GM12891 (cell line): ENCODE results near the gene SERP2.

Source experiments
- DNase-seq: peaks from one replicate; pipeline ENCODE4 v3.0.0; 2011; ENCODE audit warnings: low spot score; ENCODE audit not compliant: insufficient read length
- FAIRE-seq: peaks from 2 replicates; lab custom pipeline; 2011; peaks lifted over from hg19 to GRCh38; lab: Jason Lieb, UNC
- PAX5 ChIP-seq: IDR thresholded peaks from 2 replicates; pipeline ENCODE4 v1.6.1; 2011; ENCODE audit warnings: low read length, moderate library complexity, mild to moderate bottlenecking; ENCODE audit not compliant: insufficient read depth, severe bottlenecking
- POLR2A ChIP-seq: IDR thresholded peaks from 2 replicates; pipeline ENCODE4 v1.6.1; 2011; ENCODE audit warnings: low read depth, low read length, control low read depth
- POLR2AphosphoS5 ChIP-seq: IDR thresholded peaks from 2 replicates; pipeline ENCODE4 v1.6.1; 2011; ENCODE audit warnings: low read depth, low read length, control low read depth
- POU2F2 ChIP-seq: IDR thresholded peaks from 2 replicates; pipeline ENCODE4 v1.6.1; 2011; ENCODE audit warnings: low read depth, mild to moderate bottlenecking, control low read depth, low read length, moderate library complexity
- SPI1 ChIP-seq: IDR thresholded peaks from 2 replicates; pipeline ENCODE4 v1.6.1; 2011; ENCODE audit warnings: low read depth, low read length, control low read depth
- TAF1 ChIP-seq: IDR thresholded peaks from 2 replicates; pipeline ENCODE4 v1.6.1; 2011; ENCODE audit warnings: low read depth, low read length, control low read depth

The SERP2 gene

GRCh38 chr13:44337581-44337980 lies 36.0 kb upstream of the SERP2 start:
- no peak for FAIRE-seq

GRCh38 chr13:44340508-44340907 lies 33.1 kb upstream of the SERP2 start:
- no peak for TF ChIP-seq TAF1
- TF ChIP-seq POLR2A = no peak
- TF ChIP-seq POLR2AphosphoS5 = no peak
- no peak for TF ChIP-seq PAX5
- no peak for TF ChIP-seq POU2F2
- no peak for TF ChIP-seq SPI1
- FAIRE-seq = no peak
- DNase-seq = no peak

More at GRCh38 chr13:44337581-44337980, 36.0 kb upstream of the SERP2 start:
- no peak for DNase-seq
- TF ChIP-seq POLR2AphosphoS5 (no peak), TAF1 (no peak), POLR2A (no peak), POU2F2 (no peak), SPI1 (no peak), PAX5 (no peak)

GRCh38 chr13:44342741-44343140 lies 30.9 kb upstream of the SERP2 start:
- no peak for FAIRE-seq
- no peak for DNase-seq
- no peak for TF ChIP-seq TAF1
- TF ChIP-seq SPI1 = no peak
- TF ChIP-seq POU2F2 = no peak
- TF ChIP-seq PAX5 = no peak
- no peak for TF ChIP-seq POLR2AphosphoS5
- TF ChIP-seq POLR2A = no peak

DNA sequence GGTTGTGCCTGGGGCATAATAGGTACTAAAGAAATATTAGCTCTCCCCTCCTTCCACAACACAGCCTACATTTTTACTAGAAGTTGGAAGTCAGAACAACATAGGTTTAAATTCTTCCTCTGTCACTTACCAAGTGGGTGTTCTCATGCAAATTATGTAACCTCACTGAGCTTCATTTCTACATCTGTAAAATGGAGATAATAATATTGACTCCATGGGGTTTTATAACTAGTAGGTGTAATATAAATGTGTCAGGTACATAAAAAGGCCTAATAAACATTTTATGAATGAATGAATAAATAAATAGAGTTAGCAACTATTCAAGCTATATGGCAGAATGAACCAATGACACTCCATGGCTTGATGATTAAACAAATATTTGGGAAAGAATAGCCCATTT lies 27.1 kb upstream of the SERP2 start:
- TF ChIP-seq POLR2AphosphoS5 (no peak), TAF1 (no peak), PAX5 (no peak), POLR2A (no peak), POU2F2 (no peak), SPI1 (no peak)
- no peak for FAIRE-seq

DNA sequence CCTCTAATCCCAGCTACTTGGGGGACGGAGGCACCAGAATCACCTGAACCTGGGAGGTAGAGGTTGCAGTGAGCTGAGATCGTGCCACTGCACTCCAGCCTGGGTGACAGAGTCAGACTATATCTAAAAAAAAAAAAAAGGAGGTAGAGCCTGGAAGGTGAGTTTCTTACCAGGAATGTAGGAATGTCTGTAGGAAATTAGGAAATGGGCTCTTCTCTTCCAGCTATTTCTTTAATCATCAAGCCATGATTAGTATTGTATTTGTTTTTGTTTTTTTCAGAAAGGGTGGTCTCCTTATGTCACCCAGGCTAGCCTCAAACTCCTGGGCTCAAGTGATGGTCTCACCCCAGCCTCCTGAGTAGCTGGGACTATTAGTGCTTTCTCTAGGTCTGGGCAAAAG lies 26.3 kb upstream of the SERP2 start:
- no peak for FAIRE-seq
- TF ChIP-seq PAX5 (no peak), TAF1 (no peak), POLR2AphosphoS5 (no peak), POU2F2 (no peak), POLR2A (no peak), SPI1 (no peak)
- no peak for DNase-seq

More for the DNA sequence above, 27.1 kb upstream of the SERP2 start:
- no peak for DNase-seq

DNA sequence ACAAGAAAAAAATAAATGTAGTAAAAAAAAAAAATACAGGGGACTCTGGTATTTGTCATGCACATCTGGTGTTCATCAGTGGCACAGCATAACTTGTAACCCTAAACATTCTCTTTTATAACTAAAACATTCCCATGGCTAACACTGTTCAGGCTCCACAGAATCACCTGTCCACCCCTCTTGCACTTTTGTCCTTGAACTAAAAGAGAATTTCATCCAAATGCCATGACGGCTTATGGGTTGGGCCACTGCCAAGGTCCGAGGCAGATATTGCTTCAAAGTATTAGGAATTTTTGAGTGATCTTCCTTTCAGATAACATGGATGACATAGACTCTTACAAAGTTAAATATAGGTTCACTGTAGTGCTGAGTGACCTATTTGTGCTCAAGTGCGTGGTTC lies 25.7 kb upstream of the SERP2 start:
- no peak for FAIRE-seq
- DNase-seq = no peak
- TF ChIP-seq POLR2A (no peak), PAX5 (no peak), TAF1 (no peak), SPI1 (no peak), POLR2AphosphoS5 (no peak)

DNA sequence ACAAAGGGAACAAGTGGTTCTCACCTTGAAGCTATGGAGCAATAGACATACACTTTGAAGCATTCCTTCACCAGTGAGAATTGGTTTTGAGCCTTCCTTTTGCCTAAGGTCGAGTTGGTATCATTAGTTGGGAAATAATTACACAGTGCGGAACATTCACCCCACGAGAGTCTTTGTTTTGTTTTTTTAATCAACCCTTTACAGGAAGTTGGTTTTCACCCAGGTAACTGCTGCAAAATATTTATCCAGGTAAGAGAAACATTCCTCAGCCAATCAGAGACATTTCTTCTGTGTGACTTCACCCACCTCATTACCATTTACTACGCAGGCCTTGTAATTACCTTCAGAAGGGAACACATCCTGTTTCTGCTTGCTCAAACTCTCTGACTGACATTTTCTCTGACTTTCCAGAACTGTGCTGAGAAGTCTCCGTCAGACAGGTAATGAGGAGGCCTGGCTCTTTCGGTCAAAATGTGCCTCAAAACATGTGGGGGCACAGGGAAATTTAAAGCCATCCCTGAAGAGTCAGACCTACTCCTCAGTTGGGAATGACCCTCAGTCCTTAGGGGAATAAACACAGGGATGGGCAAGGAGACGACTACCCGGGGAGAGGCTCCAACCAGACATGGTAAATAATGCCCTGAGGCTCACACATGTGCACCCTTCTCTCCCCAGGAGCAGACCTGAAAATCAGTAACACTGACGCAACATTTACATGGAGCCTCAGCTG lies 22.7 kb upstream of the SERP2 start:
- TF ChIP-seq POLR2AphosphoS5 (no peak), SPI1 (no peak), PAX5 (no peak), POU2F2 (no peak), TAF1 (no peak), POLR2A (no peak)
- no peak for FAIRE-seq
- no peak for DNase-seq

DNA sequence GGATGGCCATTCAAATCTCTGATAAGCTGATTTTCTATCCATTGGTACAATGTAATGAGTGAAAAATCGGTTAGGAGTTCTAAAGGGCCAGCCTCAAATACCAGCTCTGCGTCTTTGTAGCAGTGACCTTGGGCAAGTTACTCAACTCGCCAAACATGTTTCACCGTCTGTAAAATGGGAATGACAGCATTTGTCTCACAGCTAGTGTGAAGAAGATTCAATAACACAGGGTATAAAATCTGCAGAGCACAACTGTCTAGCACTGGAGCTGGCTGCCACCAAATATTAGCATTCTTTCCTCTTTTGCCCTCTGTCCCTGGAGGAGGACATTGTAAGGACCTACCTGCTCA lies 22.1 kb upstream of the SERP2 start:
- DNase-seq = no peak
- FAIRE-seq = no peak
- TF ChIP-seq POU2F2 = no peak
- no peak for TF ChIP-seq PAX5
- TF ChIP-seq POLR2AphosphoS5 = no peak

DNA sequence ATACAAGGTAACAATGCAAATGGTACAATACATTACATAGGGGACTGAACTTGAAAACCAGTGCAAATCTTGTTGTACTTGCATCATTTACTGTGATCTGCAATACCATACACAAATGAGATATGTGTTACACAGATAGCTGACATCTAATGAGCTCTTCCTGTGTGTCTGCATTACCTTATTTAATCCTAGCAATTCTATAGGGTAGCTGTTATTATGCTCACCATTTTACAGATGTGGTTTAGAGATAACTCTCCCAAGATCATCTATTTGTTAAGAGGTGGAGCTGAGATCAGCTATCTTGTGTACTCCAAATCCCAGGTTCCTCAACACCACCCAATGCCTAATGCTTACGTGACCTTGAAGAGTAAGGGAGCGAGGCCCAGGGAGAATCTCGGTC lies 21.4 kb upstream of the SERP2 start:
- no peak for FAIRE-seq
- no peak for DNase-seq
- TF ChIP-seq POLR2A = no peak
- TF ChIP-seq TAF1 = no peak
- no peak for TF ChIP-seq POLR2AphosphoS5
- TF ChIP-seq SPI1 = no peak
- no peak for TF ChIP-seq POU2F2
- TF ChIP-seq PAX5 = no peak

DNA sequence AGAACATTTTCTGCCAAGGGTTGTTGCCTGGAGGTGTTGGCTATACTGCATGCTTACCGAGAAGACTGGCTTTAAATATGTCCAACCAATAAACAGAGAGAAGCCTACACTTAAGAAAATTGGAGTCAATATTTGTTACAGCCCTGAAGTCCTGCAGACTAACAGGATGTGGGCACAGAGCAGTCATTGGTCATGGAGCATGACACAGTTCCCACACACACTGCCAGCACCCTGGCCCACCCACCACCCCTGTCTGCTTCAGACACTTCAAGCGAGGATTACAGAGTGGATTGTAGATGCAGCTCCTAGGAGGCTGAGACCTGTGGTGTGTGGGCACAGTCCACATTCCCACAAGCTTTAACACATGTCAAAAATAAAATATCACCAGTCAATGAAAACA lies 21.0 kb upstream of the SERP2 start:
- TF ChIP-seq POU2F2 (no peak), TAF1 (no peak), POLR2AphosphoS5 (no peak), SPI1 (no peak), PAX5 (no peak), POLR2A (no peak)
- no peak for DNase-seq
- no peak for FAIRE-seq
